Stimulated activated CD8-positive, alpha-beta memory T cell treated with anti-CD3 and anti-CD28 coated beads, Interleukin-7, amount 100 ng/mL, for 48 hours (primary cell): ENCODE results near the gene IL34.

Experiments
- DNase-seq, 2 donors: peaks; one replicate each; pipeline ENCODE4 v3.0.0-alpha.2; 2020; ENCODE audit warnings: low read depth in 1 of 2; ENCODE audit errors: extremely low read depth in 1 of 2

IL34 gene

DNA sequence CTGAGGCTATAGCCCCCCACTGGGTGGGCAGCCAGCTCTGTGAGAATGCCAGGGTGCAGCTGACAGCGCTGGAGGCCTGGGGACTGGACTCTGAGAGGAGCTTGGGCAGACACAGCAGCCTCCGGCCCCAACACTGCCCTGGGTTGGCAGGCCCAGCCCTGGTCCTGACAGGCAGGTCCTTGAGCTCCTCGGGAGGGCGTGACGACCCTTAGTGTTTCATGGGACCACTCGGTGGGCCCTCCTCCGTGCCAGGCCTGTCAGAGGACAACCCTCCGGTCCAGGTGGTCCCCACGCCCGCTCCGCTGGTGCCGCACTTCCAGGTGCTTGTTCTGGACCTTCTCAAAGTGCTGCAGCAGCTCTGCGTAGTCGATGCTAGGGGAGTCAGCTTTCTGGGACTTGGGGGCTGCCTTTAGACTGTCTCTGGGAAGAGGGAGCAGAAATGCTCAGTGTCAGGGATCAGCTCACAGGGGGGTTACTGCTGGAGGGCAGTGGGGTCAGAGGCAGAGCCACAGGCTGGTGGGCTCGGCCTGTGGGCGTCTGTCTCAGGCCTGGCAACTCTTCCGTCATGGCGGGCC is 41.4 kb downstream of the IL34 start:
- DNase-seq: no peak

DNA sequence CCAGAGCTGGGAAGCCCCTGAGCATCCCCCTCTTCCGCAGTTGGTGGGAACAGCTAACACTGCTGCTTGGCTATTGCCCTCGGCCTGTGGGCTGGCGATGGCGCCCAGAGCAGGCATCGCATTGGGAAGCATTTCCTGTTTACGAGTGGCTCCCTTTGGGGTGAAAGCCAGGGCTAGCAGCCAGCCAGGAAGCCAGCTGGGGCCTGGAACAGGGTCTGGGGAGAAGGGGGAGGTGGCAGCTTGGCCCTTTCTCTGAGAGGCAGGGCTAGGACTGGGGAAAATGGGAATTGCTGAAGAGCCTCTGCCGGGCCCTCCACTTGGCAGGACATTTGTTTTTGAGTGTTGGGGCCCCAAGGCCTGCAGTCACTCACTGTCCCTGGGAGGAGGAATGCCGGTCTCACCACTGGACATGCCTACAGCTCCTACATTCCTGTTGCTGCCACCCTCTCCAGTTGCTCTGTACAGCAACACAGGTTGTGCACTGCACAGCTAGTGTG is 41.9 kb downstream of the IL34 start:
- no peak for DNase-seq

DNA sequence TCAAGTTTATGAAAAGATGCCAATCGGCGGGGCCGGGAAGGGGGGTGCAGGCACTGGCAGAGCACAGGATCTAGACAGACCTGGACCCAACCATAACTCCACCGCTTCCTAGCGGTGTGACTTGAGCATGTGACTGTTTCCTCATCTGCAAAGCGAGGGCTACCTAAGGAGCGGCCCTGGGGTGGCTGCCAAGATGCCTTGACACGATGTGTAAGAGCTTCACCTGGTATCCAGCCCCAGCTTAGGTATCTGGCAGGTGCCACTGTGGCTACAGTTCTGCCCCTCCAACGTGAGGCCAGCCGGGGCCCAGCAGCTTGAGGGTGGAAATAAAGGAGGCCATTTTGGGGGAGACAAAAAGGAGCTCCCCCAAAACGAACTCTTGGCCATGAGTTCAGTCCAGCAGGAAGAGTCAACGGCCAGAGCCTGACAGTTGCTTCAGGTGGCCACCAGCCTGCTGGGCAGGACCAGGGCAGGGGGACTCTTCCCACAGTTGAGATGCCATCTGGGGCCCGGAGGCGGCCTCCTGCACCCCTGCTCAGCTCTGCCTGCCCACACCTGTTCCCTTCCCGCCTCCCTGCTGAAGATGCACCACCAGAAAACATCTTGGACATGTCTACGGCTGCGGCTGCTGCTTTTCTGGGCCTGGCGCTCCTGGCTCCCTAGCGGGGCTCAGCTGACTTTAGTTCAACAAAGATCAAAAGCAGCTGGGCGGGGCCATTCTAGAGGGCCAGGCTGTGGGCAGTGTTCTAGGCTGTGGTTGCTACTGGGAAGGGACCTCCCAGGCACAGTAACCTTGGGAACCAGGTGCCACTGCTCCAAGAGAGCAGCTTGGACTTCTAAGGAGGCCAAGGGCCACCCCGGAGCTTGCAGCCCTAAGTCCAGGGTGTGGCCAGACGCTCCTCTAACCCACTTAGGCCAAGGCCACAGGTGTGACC is 42.9 kb downstream of the IL34 start:
- DNase-seq: no peak

DNA sequence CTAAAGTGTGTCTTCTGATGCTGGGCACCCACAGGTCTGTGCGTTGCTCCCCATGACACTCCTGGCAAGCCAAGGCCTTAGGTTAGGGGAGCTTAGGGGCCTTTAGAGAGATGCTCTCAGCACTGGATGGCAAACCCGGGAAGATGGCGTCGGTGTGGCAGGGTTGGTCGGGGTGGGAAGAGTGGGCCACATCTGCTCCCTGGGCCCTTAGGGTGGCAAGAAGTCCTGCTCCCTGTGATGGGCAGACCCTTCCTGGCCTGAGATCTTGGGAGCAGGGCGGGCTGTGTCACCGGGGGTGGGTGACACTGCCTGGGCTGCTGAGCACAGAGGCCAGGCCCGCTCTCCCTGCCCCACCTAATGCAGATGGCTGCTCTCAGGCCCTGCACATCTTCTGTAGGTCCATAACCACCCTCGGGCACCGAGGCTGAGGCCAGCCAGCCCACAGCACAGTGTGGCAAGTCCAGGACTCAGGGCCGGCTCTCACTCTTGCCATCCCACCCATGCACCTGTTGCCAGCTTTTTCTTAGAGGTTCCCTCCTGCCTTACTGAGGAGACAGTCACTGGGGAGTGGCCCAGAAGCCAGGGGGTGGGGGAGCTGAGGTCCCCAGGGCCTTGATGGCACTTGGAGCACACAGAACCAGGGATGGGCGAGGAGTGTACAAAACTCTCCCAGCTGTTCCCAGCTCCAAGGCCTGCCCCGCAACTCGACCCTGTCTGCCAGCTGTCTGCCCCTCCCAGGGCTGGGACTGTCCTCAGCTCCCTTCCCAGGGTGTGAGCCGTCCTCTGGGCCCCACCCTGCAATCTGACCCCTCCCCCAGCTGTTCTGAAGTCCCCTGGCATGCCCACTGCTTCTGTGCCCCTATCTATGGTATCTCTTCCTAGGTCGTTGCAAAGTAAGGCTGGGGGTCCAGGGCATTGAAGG is 43.9 kb downstream of the IL34 start:
- DNase-seq: no peak

DNA sequence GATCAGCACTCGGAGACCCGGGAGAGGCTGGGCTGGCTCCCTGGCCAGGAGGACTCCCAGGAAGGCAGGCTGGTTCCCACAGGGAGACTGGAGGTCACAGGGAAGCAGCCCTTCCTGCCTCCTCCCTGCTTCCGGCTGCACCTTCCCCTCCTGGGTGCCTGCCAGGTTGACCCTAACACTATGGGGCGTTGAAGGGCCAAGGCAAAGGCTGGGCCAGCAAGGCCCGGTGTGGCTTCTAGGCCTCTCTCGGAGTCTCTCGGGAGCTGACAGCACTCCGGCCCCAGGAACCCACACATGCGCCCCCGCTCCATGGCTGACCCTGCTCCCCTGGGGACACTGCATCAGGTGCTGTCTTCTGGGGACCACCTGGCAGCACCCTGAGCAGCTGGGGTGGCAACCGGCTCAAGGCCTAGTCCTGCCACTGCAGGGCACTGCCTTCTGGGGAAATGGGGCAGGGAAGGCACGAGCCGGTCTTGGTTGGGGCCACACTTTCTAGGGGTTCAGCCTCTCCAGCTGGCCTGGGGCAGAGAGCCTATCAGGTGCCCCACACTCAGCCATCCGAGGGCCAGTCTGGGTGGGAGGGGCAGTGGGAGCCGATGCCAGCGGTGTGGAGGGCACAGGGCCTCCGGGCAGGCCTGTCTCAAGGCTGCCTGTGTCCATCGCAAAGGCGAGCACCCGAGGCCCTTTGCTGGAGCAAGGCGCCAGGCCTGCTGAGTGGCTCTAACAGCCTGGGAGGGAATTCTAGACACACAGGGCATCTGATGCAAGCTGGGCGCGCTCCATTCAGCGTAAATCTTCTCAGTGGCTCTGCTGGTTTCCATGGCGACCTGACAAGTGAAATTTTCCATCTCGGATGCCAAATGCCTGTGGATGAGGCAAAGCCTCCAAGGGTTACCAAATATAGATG is 45.1 kb downstream of the IL34 start:
- no peak for DNase-seq

DNA sequence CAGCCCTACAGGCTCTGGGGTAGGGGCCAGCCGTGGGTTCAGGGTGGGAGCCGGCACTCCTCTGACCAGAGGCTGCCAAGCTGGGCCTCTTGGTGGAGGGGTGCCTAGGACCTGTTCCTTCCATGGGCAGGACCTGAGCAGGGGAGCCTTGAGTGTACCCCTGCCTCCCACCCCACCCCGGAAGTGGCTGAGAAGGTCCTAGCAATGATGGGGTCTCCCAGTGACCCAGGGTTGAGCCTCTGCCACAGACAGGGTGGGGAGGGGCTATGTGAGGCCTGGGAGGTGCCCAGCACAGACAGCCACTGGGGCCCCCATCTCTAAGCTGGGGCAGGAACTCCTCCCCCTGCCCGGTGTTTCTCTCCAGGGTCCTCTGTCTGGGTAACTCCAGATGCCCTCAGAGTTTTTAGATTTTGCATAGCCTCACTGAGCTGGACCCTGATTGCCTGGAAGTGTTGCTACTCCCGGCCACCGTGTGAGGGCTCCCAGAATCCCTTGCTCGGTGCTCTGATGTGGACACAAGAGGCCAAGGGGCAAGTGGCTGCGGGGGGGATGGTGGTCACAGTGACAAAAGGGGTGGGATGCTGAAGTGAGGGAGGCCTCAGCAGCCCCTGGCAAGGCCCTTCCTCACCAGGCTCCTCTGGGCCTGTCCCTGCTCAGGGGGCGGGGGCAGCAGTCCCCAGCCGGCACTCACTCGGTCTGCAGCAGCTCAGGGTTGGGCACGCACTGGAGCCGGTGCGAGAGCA is 45.9 kb downstream of the IL34 start:
- DNase-seq: no peak

DNA sequence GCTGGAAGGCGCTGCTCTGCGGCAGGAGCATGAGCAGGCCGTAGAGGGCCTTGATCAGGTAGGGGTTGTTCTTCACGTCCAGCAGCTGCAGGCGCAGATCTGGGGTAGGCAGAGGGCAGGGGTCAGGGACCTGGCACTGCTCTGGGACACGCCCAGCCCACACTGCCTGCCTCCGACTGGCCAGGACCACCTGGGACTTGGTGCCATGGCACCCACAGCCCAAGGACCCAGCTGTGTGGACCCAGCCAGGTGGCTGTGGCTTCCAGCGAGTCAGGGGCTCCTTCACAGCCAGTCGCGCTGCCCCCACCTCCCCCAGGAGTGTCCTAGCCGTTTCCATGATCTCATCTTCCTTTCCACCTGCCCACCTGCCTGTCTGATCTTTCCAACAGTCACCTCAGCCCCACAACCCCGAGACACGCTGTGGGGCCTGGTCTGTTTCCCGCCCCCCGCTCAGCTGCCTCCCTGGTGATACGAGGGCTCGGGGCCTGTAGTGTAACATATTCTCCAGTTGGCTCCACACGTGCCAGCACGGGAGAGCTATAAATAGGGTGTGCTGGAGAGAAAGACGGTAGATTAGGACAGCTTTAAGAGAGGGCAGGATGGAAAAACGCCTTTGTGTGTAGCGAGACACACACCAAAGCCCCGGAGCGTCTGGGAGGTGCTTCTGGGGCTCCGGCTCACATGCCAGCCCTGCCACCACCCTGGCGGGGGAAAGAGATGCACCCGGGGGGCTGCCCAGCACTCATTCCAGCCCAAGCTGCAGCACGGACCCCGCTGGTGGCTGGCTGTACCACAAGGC is 46.7 kb downstream of the IL34 start:
- no peak for DNase-seq

DNA sequence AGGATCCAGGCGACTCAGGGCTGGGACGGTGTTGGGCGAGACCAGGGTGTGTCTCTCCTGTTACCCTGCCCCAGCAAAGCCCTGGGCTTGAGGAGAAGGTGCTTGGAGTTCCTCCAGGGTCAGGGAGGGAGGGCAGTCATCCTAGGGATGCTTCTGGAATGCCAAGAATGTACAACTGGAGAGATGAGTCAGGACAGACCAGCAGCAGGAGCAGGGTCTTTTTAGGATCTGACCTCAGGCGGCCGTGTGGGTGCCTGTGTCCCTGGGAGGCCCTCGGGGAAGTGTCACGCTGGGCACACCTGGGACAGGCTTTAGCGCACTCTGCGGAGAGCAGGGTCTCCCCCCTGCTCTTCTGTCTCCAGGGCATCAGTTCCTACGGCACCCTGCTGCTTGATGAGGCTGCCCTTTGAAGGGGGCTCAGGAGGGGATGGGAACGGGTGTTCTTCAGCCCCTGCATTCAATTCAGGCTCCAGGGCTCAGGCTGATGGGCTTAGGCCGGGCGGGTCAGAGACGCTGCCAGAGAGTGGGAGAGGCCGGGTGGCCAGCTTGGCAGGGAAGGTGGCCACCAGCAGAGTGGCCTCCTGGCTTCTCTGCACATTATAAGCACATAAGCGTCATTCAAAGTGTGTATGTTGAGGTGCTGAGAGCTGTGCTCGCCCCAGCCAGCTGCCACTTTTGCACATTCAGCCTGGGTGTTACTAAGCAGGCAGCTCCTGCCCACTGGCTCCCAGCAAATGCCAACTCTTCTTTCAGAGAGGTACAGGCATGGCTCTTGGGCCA is 47.9 kb downstream of the IL34 start:
- no peak for DNase-seq

DNA sequence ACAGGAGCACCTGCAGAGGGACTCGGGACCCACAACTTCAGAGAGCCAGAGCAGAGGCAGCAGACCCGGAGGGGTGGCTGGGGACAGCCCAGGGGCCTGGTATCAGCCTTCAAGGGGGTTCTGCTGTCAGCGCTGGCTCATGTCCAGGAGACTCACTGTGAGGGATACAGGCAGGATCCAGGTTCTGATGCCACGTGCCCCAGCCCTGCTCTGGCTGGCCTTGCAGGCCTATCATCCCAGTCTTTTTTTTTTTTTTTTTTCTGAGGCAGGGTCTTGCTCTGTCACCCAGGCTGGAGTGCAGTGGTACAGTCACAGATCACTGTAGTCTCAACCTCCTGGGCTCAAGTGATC is 48.5 kb downstream of the IL34 start:
- DNase-seq: no peak

DNA sequence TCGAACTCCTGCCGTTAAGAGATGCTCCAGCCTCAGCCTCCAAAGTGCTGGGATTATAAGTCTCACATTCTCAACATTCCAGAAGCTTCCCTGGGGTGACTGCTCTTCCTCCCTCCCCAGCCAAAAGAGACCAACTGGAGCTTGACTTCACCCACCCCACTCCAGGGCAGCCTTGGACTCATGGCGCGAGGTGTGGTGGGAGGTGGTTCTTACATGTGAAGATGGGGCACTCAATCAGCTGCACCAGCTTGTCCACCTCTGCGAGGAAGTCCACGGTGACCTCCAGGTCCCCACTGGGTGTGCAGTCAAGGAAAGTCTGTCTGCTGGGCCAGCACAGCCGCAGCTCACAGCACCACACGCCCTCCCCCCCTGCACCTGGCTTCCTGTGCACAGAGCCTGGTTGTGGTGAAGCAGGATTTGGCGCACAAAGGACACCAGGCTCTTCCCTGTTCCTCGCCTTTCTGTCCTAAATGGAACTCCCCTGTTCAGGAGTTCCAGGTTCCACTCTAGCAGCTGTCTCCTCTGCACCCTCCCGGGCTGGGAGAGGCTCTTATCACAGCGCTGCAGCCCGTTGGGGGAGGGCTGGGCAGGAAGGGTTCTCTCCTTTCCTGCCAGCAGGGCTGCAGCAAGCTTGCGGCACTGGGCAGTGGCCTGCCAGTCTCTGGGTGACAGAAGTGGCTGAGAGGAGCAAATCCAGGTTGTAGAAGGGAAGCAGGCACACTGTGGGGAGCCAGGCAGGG is 49.1 kb downstream of the IL34 start:
- no peak for DNase-seq

DNA sequence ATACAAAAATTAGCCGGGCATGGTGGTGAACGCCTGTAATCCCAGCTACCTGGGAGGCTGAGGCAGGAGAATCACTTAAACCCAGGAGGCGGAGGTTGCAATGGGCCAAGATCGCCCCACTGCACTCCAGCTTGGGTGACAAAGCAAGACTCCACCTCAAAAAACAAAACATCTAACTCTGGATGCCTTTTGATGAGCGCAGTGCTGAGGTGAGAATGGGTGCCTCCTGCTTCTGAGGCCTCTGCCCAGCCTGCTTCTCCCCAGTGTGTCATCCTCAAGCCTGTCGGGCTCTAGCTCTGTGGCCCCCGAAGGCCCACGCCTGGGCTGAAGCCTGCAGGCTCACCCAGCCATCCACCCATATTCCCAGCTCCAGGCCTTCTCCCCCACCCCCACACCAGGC is 50.0 kb downstream of the IL34 start:
- DNase-seq: no peak

DNA sequence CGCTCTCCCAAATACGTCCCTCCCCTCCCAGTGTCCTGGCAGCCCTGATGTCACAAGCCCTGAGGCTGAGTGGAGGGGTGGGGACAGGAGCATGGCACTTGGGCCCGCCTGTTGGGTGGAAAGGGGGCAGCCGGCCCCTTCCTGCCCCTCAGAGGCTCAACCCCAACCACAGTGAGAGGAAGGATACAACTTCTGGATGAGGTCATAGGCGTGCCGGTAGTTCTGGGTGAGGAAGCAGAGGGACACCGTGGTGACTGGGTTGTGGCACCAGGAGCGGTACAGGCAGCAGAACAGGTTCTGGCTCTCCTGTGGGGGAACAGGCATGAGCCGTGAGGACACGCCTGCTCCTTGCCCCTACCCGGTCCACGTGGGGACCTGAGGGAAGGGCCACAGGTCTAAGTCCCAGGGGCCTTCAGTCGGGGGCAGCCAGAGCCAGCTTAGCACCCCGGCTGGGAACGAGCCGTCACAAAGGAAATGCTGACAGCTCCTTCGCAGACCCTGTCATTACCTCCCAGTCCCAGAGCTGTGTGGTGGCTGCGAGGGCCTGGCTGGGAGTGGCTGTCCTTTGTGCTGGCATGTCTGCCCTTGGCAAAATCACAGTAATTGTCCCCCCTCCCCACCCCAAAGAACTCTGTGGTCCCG is 50.7 kb downstream of the IL34 start:
- DNase-seq: peak in 1 of 2 donors; percentile 21

DNA sequence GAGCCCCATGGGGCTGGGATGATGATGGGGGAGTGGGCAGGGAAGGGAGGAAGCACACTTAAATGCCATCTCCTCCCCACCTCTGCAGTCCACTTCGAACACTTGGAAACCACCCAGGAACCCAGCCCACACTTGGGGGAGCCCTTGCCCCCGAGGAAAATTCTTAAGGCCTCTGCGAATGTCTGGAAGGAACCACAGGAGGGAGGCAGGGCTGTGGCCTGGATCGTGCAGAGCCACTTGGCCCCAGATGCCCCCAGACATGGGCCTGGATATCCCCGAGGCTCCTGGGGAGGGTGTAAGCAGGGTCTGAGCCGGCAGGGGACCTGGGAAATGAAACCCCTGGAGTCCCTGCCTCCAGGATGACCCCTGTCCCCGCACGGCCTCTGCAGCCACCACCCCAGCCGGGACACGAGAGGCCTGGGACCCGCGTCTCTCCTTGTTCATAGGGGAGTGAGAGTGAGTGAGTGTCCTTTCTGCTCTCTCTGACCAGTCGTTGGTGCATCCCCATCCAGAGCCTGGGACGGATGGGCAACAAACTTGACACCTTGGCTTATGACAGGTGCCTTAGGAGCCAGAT is 51.3 kb downstream of the IL34 start:
- no peak for DNase-seq

DNA sequence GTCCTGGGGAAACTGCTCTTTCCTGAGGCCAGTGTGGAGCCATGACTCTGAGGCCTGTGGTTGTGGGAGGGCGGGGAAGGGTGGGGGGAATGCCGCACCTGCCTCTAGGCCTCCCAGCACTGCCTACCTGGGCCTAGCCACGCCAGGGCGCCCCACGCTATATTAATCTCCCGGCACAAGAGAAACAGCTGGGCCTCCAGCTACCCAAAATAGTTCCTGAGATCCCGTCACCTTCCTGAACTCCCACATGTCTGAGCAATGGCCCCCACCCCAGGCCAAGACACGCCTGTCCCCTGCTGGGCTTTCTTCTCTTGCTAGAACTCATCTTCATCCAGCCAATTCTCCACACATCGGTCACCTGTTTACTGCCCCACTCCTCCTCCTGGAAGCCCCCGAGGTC is 52.5 kb downstream of the IL34 start:
- DNase-seq: no peak

DNA sequence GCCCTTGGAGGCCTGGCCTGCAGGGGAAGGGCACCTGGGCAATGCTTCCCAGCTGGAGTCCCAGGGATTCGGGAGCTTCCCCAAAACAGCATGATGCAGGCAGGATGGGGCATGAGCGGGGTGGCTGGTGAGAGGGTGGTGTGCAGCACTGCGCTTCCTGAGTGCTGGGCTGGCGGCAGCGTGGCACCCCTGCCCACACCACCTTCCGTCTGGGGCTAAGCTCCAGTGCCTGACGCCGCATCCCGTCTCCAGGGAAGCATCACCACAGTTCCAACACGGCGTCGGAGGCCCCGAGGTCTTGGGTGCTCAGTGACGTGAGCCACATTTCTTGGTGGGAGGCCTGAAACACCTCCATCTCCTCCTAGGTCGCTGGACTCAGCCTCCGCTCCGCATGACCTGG is 53.3 kb downstream of the IL34 start:
- DNase-seq: no peak
